Stimulated activated CD8-positive, alpha-beta memory T cell treated with anti-CD3 and anti-CD28 coated beads, Interleukin-4, amount 100 ng/mL, for 24 hours (primary cell): Measurements from ENCODE around the gene SLC35A2.

Experiments used
- DNase-seq: peaks from one replicate; pipeline ENCODE4 v3.0.0-alpha.2; 2020; ENCODE audit warnings: low read depth

SLC35A2 gene

DNA sequence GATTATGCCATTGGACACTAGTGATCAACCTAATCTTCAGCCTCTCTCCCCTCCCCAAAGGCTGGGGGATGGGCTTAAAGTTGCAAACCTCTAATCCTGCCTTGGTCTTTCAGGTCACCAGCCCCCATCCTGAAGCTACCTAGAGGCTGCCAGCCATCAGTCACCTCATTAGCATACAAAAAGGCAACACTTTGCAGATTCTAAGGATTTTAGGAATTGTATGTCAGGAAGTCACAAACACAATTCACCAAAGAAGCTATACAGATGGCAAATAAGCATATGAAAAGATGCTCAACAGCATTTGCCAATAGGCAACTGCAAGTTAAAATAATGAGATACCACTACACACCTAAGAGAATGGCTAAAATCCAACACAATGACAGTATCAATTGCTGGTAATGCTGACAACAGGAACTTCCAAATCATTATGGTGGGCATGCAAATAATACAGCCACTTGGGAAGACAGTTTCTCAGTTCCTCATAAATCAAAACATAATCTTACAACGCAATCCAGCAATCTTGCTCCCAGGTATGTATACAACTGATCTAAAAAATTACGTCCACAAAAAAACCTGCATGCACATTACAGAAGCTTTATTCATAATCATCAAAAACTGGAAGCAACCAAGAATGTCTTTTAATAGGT is 16.4 kb upstream of the SLC35A2 start:
- DNase-seq, result no peak

DNA sequence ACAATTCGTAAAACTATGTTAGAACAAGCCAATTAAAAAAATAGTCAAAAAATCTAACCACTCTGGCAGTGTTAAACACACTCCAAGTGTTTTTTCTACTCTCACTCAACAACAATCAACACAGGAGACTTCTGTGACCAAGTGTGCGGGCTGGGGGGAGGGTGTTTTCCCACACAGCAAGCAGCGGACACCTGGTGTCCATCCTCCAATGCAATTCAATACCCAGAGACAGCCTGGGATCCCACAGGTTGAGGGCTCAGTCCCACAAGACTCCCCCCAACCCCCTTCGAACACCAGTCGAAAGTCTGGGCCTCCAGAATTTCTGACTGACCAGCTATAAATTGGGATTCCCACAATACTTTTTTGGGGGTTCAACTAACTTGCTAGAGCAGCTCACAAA is 15.7 kb upstream of the SLC35A2 start:
- no peak for DNase-seq

DNA sequence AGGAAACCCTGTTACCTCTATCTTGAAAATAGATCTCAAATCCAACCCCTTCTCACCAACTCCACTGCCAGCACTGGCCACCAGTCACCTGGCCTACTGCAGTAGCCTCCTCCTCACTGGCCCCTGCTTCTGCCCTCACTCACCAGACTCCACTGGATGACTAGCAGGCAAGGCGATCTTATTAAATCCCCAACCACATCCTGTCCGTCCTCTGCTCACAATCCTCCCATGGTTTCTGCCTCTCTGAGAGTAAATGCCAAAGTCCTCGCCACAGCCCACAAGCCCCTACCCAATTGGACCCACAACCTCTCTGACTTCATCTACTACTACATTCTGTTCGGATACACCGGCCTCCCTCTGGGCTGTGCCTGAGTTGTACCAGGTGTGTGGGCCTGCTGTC is 12.8 kb upstream of the SLC35A2 start:
- no peak for DNase-seq

DNA sequence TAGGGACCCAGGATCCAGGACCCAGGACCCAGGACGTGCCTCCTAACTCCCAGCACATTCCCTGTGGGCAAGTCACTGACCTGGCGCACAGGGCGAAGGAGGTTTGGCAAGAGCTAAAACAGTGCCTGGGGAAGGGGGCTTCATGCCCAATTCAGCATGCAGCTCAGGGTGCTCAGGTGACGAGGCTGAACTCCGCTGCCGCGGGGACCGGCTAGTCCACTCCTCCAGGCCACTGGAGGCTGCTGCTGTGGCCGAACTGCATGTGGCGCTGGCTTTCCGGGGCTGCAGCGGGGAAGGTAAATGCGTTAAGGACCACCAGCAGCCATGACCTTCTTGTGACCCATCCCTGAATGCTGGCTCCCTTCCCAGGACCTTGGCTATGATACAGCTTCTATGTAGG is 12.3 kb upstream of the SLC35A2 start:
- DNase-seq, result no peak

DNA sequence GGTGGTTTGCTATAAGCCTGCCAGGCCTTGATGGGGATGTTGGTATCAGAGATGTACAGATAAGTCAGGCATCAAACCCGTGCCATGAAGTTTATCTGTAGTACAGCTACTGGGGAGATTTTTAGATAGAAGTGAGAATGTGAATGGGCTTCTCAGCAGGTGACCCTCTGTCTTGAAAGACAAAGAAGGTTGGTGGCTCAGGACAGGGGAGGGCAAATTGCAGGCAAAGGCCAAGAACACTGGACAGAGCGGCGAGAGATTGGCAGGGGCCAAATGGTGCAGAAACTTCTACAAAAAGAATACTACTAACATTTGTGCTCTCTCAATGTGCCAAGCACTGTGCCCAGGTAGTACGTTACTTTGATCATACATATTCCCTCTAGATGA is 9.3 kb upstream of the SLC35A2 start:
- DNase-seq, result no peak

DNA sequence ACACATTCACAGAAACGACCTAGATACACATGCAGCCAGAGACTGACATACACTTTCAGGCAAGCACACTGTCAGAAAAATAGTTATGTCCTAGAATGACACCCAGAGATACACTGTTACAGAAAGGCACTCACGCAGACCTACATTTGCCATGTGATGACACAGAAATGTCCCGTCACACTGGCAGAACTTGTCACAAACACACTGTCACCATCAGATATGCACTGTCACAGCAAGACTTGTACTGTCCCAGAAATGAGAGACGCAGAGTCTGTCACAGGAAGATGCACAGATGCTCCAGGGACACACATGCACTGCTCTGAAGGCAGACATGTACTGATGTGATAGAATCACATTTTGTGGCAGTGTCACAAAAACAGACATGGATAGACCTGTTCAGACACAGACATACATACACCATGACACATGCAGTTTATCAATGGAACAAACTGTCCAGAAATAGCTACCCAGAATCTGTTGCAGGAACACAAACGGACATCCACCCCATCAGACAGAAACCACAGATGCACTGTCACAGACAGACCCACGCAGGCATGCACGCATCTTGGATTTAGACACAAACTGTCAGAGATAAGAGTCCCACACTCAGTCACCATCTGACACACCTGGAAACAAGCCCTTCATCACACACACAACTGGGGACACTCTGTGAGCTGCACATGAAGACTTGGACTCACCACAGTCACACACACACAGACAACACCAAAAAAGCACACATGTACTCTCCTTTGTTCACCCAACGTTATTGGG is 8.7 kb upstream of the SLC35A2 start:
- DNase-seq, result no peak

DNA sequence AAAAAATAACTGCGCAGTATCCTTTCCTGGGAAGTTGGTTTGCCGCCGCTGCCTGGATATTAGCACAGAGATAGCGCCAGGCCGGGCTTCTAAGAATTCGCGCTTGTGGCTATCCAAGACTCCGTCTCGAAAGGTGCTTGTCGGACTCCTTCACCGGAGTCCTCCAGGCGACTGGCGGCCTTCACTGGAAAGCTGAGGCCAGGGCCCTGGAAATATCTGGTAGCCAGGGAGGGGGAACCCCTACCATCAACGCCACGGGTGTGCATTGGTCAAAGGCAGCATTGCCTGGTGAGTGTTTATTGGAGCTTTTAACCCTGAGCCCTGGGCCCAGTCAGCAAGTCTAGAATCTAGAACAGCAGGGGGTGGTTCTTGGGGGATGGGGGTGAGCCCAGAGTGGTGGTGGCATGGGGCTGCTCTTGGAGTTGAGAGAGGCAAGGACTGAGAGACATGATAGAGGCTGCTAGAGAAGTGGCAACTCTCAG is 8.0 kb upstream of the SLC35A2 start:
- no peak for DNase-seq

DNA sequence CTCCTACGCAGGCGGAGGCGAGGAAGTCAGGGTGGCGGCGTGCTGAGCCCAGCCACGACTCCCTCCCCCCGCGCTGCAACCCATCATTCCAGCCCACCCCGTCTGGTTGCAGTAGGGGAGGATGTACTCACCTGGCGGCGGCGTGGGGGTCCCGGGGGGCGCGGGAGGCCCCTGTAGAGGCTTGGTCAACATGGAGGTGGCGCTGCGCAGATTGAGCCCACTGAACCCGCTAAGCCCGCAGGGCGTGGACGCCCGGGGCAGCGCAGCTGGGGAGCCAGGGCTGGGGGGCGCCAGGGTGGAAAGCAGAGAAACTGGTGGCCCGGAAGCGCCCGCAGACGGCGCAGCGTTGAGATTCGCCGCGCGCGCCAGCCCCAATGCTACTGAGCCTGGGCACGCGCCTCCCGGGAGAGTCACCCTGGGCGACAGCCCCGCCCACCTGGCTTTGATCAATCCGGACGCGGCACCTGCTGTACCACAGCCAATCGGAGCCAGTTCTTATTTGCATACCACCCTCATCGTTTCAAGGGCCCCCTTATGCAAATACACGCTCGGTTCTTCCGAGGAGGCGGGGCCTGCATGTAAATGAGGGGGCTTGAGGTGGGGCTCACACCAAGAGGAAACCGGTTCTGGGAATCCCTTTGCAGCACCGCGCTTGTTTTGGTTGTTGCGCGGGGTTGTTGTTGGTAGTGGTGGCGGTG is 7.3 kb upstream of the SLC35A2 start, which contains the start of gene PIM2:
TSS of gene PIM2 (minus strand) at position 382 of the 698 bp plus-strand sequence. CDS start at position 192, 190 bp downstream.
- DNase-seq, result peak; percentile 80

DNA sequence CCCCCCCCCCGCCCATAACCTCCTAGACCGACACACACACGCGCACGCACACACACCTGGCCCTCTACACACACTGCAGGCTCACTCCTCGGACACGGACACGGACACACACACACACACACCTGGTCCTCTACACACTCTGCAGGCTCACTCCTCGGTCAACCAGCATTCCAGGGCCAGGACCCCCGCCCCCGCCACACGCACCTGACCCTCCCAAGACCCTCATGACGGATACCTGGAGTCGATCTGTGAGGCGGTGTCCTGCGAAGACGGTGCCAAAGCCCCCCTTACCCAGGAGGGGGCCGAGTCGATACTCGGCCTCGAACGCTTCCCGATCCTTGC is 6.8 kb upstream of the SLC35A2 start:
- DNase-seq, result no peak

DNA sequence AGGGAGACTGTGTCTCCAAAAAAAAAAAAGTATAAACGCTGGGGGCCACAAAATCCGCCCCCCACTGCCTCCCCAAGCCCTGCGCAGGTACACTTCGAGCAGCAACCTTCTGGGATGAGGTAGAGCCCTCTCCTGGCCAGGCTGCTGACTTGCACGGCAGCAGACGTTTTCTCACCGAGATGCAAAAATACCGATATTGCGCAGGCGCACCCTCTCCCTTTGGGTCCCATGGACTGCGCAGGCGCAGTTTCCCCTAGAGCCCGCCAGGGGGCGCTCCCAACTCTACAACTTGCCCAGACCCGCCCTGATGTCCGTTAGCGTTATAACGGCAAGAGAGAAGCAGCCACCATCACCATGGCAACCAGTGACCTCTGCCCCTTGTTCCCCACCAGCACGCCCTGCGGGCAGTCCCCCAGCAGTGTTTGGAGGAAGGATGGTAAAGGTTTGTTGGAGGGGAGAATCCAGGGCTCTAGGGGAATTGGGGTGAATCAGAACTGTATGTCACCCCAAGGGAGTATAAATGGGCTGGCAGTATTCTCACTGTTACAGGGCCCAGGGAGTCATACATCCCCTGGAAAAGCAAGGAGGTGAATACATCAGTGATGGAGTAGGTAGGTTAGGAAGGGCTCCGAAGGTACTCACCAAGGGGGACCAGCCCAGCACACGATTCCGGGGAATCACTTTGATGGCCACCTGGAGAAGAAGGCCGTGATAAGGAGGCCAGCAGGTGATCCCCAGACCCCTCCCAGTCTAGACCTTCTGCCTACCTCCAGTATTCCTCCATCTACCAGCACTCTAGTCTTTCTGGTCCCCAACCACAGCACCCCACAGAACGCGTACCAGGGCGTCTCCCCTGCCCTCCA is 5.9 kb upstream of the SLC35A2 start:
- DNase-seq, result peak; percentile 79

DNA sequence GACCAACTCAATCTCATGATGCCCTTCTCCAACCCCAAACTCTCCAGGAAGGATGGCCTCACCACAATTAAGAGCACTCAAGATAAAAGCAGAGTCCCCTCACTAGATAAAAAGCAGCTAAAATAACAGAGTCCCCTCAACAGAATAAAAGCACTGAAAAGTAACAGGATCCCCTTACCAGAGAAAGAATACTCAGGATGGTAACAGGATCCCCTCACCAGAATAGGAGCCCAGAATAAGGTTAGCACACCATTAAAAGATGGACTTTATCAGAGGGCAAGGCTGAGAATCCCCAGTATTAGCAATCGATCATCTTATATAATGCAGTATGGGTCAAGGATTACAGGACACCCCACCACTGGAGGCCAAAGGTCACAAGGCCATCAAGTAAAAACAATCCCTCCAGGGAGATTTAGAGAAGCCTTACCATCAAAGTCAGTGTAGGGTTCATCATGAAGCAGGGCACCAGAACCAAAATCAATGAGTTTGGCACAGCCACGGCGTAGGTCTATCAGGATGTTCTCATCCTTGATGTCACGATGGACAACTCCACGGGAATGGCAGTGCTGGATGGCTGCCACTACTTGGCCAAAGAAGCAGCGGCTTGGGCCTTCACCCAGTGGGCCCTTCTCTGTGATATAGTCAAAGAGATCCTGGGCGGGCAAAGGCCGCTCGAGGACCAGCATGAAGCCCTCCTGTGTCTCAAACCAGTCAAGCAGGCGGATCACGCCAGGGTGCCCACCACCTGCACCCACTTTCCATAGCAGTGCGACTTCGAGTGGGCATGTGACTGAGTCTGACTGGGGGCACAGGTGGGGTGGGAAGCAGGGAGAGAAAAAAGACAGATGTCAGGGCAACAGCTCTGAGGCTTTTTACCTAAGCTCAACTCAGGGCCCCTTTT is 3.4 kb upstream of the SLC35A2 start:
- no peak for DNase-seq

DNA sequence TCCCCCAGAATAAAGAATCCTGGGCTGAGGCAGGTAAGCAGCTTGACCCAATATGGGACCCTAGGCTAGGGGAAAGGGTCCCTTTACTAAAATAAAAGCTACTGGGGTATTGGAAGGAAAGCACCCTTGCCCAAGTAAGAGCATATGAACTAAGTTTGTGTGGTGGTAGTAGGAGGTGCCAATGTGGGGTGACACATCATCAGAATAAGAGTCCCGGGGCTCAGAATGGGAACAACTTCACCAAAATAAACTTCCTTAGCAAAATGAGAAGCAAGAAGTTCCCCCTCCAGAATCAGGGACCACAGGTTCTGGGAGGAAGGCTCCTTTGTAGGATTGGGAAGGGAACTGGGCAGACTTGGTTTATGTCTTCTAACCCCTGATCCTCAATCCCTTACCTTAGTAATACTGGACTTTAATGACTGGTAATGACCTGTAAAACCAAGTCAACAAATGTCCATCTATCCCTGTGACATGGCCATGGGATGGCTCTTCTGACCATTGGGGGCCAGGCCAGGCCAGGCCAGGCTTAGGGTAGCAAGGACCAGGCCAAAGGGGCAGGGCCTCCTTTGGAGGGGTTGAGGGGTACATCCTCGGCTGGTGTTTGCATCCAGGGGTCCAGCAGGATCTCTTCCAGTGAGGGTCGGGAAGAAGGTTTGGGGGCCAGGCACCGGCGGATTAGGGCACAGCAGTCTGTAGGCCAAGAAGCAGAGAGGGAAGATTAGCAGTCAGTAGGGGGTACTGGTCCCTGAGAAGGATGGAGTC is 2.3 kb upstream of the SLC35A2 start:
- no peak for DNase-seq

DNA sequence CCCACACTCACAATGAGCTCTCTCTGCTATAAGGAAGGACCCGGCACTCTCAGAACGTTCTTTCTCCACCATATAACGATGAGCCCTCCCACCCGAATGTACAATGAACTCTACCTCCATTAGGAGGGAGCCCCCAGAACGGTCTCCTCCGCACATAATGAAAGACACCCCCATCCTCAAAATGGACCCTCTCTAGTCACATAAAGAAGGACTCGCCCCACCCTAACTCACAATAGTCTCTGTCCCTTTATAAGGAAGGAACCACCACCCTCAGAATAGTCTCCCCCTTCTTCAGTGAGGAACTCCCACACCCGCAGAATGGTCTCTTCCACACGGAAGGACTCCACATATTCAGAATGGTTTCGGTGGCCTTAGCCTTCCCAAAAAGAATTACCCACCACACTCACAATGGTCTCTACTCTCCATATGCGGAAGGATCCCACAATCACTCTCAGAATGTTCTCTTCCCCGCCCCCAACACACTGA is 477 bp downstream of the SLC35A2 start:
- no peak for DNase-seq

DNA sequence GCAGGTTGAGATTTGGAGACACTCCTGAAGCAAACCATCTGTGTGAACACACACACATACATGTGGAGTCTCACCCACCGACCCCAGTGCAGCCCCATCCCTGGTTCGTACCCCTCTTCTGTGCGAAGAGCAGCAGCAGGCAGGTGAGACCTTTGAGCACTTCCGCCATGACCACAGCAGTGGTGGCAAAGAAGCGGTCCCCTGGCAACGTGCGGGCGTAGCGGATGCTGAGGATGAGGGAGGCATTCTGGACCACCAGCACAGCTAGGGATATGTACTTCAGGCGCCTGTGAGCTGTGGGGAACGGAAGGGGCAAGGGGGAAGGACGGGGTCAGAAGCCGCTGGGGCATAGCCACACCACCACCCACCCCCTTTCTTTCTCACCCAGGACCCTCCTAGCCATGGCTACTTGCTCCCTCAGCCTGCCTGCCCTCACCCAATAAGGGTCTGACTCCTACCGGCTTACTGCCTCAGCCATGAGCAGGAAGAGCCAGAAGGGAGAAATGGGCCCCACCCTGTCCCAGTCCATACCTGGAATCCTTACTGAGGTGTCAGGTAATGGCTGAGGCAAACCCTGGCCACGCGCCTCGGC is 1.6 kb downstream of the SLC35A2 start:
- no peak for DNase-seq

DNA sequence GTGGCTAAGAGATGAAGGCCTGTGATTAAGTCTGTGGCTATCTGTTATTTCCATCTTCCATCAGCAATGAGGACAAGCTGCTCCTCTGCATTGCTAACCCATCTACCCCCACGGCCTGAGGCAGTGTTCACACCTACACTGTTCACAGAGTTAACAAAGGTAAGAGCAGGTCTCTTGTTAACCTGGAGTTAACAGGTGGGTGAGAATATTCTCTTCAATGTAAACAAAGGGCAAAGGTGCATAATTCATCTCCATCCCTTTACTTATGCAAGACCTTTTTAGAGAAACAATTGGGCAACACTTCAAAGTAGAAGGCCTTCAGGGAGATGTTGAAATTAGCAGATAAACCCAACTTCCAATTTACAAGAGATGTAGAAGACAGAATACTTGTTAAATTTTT is 2.8 kb downstream of the SLC35A2 start:
- DNase-seq, result no peak

DNA sequence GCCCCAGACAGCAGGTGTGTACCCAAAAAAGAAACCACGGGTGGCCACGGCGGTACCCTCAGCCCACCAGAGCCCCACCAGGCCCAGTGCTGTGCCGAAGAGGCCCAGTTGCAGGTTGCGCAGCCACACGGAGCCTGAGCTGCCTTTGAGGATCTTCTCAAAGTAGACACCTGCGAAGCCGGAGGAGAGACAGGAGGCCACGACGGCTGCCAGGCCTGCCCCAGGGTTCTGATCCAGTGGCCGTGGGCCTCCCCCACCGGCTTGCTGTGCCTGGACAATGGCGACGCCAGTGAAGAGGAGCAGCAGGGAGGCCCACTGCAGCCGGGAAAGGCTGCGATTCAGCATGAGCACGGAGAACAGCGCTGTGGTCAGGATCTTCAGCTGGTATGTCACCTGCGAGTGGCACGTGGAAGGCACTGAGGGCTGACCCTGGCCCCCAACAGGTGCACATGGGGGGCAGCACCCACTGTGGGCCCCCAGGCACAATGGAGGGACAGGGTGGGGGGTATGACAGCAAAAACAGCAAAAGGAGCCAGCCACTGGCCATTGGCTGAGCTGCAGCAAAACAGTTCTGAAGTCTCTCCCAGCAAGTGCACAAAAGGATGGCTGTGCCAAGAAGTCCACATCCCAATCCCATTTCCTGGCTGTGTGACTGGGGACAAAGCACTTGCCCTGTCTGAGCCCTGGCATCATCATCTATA is 6.2 kb downstream of the SLC35A2 start:
- no peak for DNase-seq

DNA sequence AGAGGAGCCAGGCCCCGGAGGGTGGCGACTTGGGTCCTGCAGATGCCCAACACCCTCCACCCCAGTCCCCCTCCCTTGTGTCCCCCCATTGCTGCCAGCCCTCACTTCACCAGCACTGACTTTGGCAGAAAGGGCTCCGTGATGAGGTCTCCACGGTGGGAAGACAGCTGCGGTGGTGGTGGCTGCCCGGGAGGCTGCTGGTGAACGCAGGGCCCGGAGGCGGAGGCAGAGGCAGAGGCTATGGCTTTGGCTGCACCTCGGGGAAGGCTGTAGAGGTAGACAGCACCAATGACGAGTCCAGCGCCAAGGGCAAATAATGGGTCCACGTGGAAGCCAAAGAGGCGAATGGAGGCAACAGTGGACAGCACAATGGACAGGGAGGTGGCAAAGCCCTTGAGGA is 6.8 kb downstream of the SLC35A2 start:
- DNase-seq, result no peak

DNA sequence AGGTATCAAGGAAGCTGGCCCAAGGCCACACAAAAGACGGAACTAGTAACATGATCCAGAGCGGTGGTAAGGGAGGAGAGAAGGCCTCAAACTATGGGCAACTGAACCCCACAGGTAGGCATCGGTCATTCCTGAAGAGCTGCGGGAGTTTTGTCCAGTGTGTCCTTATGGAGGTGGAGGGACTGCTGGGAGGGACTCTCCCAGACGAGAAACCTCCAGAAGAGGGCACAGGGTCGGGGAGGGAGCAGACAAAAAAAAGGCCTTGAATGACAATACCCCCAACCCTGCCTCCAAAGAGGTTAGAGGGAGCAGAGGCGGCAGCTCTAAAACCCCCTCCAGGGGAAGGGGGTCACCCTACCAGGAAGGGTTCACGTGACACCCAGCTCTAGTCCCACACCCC is 7.3 kb downstream of the SLC35A2 start:
- no peak for DNase-seq

DNA sequence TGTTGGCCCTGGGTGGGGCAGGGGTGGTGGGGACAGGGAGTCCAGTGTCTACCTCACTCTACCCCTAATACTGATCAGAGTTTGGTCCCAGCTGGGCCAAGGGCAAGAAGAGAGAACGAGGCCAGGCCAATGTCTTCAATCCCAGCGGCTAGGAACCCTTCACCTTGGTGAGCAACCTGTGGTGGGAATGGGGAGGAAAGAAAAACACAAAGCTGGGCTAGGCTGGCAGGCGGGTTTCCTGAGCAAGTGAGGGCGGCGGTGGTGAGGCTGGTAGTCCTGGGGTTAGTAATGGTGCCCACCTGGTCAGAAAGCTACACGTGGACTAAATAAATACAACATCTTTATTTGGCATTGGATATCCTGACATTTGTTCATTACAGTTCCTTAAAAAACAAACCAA is 8.2 kb downstream of the SLC35A2 start:
- DNase-seq, result no peak
